Endothelial cell (in vitro differentiated cells): ENCODE measurements around the gene SLC26A9. TPM values are rescaled to one million over a fixed set of nuclear protein-coding genes. Genes with fewer than 3 reads are reported as not detected.
A peak's percentile ranks its signal among the peaks of the same experiment; 100 is the strongest.

Source experiments
- DNase-seq: peaks from one replicate; pipeline ENCODE4 v3.0.0; 2021; ENCODE audit warnings: low spot score
- H3K27ac Mint-ChIP-seq: one replicate; pipeline ENCODE4 v1.8.0; 2021; ENCODE audit warnings: mixed read lengths, inconsistent platforms; ENCODE audit not compliant: unreplicated experiment
- H3K27me3 Mint-ChIP-seq: one replicate; pipeline ENCODE4 v1.8.0; 2021; ENCODE audit warnings: mild to moderate bottlenecking, moderate library complexity, mixed read lengths, inconsistent platforms; ENCODE audit not compliant: unreplicated experiment
- H3K36me3 Mint-ChIP-seq: one replicate; pipeline ENCODE4 v1.8.0; 2021; ENCODE audit warnings: mild to moderate bottlenecking, low read depth, mixed read lengths, inconsistent platforms; ENCODE audit not compliant: unreplicated experiment
- H3K4me1 Mint-ChIP-seq: one replicate; pipeline ENCODE4 v1.8.0; 2021; ENCODE audit warnings: mild to moderate bottlenecking, mixed read lengths, inconsistent platforms; ENCODE audit not compliant: unreplicated experiment
- H3K4me3 Mint-ChIP-seq: one replicate; pipeline ENCODE4 v1.8.0; 2021; ENCODE audit warnings: mild to moderate bottlenecking, mixed read lengths, inconsistent platforms; ENCODE audit not compliant: unreplicated experiment
- H3K9me3 Mint-ChIP-seq: one replicate; pipeline ENCODE4 v1.8.0; 2021; ENCODE audit warnings: mixed read lengths, inconsistent platforms; ENCODE audit not compliant: unreplicated experiment
- total RNA-seq: library from RNA; stranded (reverse); fragmentation: NEBNext Ultra II Directional; extraction: Animal tissue kit (Norgen Biotek cat#: 25700); gene quantifications from one replicate; pipeline ENCODE4 v1.2.1, GENCODE V29; 2021; ENCODE audit not compliant: unreplicated experiment
- TF ChIP-seq, protein P1 (sequence below): fragments of 200-600 bp; sonication (generic); IDR thresholded peaks from one replicate; pipeline ENCODE4 v1.5.0; 2021; ENCODE audit warnings: antibody characterized with exemption; ENCODE audit not compliant: unreplicated experiment

Gene SLC26A9
- total RNA-seq, 1 donor from 2014 or later, result not detected

GRCh38 chr1:205973377-205974232, 30.3 kb upstream of the SLC26A9 start:
- no peak for DNase-seq
- Mint-ChIP-seq H3K9me3 (no peaks in the 10 kb centered on the region), H3K27ac (peak overlapping the region; percentile 79), H3K36me3 (peaks cover 21% of the 10 kb centered on the region), H3K4me1 (peaks cover 6% of the 10 kb centered on the region), H3K4me3 (peak overlapping the region; percentile 61), H3K27me3 (peaks cover 4% of the 10 kb centered on the region)
- TF ChIP-seq, protein P1, sequence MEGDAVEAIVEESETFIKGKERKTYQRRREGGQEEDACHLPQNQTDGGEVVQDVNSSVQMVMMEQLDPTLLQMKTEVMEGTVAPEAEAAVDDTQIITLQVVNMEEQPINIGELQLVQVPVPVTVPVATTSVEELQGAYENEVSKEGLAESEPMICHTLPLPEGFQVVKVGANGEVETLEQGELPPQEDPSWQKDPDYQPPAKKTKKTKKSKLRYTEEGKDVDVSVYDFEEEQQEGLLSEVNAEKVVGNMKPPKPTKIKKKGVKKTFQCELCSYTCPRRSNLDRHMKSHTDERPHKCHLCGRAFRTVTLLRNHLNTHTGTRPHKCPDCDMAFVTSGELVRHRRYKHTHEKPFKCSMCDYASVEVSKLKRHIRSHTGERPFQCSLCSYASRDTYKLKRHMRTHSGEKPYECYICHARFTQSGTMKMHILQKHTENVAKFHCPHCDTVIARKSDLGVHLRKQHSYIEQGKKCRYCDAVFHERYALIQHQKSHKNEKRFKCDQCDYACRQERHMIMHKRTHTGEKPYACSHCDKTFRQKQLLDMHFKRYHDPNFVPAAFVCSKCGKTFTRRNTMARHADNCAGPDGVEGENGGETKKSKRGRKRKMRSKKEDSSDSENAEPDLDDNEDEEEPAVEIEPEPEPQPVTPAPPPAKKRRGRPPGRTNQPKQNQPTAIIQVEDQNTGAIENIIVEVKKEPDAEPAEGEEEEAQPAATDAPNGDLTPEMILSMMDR, result no peak

DNA sequence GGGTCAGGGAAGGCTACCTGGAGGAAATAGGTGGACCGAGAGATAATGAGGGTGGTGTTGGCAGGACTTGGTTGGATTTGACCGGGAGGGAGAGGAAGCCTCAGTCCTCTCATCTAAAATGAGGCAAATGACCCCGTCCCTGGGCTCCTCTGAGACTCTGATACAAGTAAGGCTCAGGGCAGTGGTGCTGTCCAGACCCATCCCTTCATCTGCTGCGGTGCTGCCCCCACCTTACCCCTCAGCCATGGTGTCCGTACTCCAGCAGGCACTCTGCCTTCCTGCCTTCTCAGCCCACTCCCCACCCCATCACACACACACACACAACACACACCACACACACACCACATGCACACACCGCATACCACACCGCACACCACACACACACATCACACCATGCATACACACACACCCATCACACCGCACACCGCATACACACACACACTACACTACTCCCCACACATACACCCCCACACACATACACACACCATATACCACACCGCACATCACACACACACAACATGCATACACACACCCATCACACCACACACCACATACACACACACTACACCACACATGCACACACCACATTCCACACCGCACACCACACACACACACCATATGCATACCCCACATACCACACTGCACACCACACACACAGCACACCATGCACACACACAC, 29.4 kb upstream of the SLC26A9 start:
- no peak overlapping the region for H3K27ac Mint-ChIP-seq
- TF ChIP-seq, protein P1, result no peak
- DNase-seq, result no peak
- H3K4me1 Mint-ChIP-seq, result peaks cover 6% of the 10 kb centered on the region
- peaks cover 4% of the 10 kb centered on the region for H3K27me3 Mint-ChIP-seq
- H3K9me3 Mint-ChIP-seq, result no peaks in the 10 kb centered on the region
- no peak overlapping the region for H3K4me3 Mint-ChIP-seq
- H3K36me3 Mint-ChIP-seq, result peaks cover 21% of the 10 kb centered on the region

DNA sequence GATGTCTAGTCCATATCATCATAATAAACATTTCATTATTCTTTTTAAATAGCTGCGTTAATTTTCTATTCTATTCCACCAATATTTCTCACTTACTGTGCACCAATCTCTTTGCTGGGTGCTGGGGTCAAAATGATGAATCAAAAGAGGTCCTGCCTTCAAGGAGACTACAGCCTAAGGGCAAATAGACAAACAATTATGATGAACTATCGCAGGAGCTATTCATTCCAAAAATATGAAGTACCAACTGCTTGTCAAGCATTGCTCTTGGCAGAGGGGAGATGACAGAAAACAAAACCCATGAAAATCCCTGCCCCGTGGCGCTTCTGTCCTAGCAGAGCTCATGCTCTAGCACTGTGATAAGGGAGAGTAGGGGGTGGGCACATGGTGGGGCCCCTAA, 28.8 kb upstream of the SLC26A9 start:
- DNase-seq, result no peak
- Mint-ChIP-seq H3K4me3 (no peak overlapping the region), H3K9me3 (no peaks in the 10 kb centered on the region), H3K27ac (no peak overlapping the region), H3K36me3 (peaks cover 21% of the 10 kb centered on the region), H3K27me3 (peaks cover 4% of the 10 kb centered on the region), H3K4me1 (peaks cover 6% of the 10 kb centered on the region)
- TF ChIP-seq, protein P1, result no peak

DNA sequence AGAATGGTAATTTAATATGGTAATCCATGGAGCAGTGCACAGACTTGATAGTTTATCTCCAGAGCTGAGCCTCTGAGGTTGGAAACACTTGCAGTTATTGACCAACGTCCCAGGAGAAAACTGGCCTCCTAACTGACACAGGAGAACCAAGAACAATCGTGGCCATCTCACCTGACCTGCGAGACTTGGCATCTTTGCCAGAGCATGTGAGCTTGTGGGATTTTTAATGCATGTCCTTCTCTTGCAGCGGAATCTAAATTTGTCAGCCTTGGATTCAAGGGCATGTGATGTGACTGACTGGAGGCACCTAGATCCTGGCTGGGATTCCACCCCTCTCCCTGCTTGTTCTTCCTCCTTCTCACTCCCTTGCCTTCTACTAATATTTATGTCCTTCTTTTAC, 27.8 kb upstream of the SLC26A9 start:
- Mint-ChIP-seq H3K36me3 (peaks cover 21% of the 10 kb centered on the region), H3K4me1 (peaks cover 6% of the 10 kb centered on the region), H3K9me3 (no peaks in the 10 kb centered on the region), H3K27ac (no peak overlapping the region), H3K27me3 (peaks cover 4% of the 10 kb centered on the region), H3K4me3 (no peak overlapping the region)
- TF ChIP-seq, protein P1, result no peak
- DNase-seq, result no peak

GRCh38 chr1:205970486-205970885, 27.2 kb upstream of the SLC26A9 start:
- DNase-seq, result no peak
- no peak overlapping the region for H3K27ac Mint-ChIP-seq
- no peak overlapping the region for H3K4me3 Mint-ChIP-seq
- peaks cover 4% of the 10 kb centered on the region for H3K27me3 Mint-ChIP-seq
- H3K9me3 Mint-ChIP-seq, result no peaks in the 10 kb centered on the region
- H3K36me3 Mint-ChIP-seq, result peaks cover 21% of the 10 kb centered on the region
- H3K4me1 Mint-ChIP-seq, result peaks cover 6% of the 10 kb centered on the region
- TF ChIP-seq, protein P1, result no peak
